ENCODE results near the gene RAB3D.
"Not testable (repeated sequence)": the region's sequence is repeated elsewhere in the genome, so short reads cannot be mapped to it uniquely, and the experiment has no call there.

Gene RAB3D

GRCh38 chr19:11321191-11322126 lies 18.0 kb downstream of the RAB3D start:
- Histone ChIP-seq H3K36me3 (ENCODE audit: control insufficient read depth in 2 of 2, insufficient read depth in 1 of 2, low read length in 2 of 2) (no peaks in the 10 kb centered on the region; a peak in 1 of 3 replicates), H3K27ac (ENCODE audit: extremely low read depth, low read depth, low read length) (no peak overlapping the region), H3K9me3 (ENCODE audit: control insufficient read depth, insufficient read depth, low read depth, low read length) (no peaks in the 10 kb centered on the region), H3K4me1 (ENCODE audit: control insufficient read depth, insufficient read depth, low read length) (peaks cover 20% of the 10 kb centered on the region), H3K4me3 (ENCODE audit: low read depth, low read length) (no peak overlapping the region)
- TF ChIP-seq HOXC10 (CRISPR knock-in tag; IDR thresholded peaks at IDR 0.05), result no peak
- TF ChIP-seq ZNF580 (tag by site-specific recombination; IDR thresholded peaks at IDR 0.05), result 0 out of 2 replicates have a peak, but pooled peaks have one; percentile 36
- peak; percentile 91 for TF ChIP-seq ZNF16 (tag by site-specific recombination; IDR thresholded peaks at IDR 0.05; ENCODE audit: low read depth)
- TF ChIP-seq ZNF416 (tag by site-specific recombination; IDR thresholded peaks at IDR 0.05), result no peak
- no peak for TF ChIP-seq RBAK (tag by site-specific recombination; IDR thresholded peaks at IDR 0.05)
- no peak for TF ChIP-seq ZBTB1 (tag by site-specific recombination; IDR thresholded peaks at IDR 0.05)
- CTCF ChIA-PET, result interaction anchor here (0.5 to 1.9 kb wide), 5 partner anchors 12 to 60 kb away, joined by 3 to 10 read pairs (median 5); no protein-coding TSS in a partner anchor
- POLR2A ChIA-PET, result interaction anchor here (0.9 to 4.1 kb wide), 2 partner anchors 53 to 114 kb away, joined by 3 to 14 read pairs; partner anchors contain the start of genes ODAD3, PRKCSH and SWSAP1

- H3K27ac ChIP-seq (ENCODE audit: extremely low read depth, low read depth, low read length); H3K36me3 ChIP-seq (ENCODE audit: control insufficient read depth in 2 of 2, insufficient read depth in 1 of 2, low read length in 2 of 2); CTCF ChIA-PET; H3K9me3 ChIP-seq (ENCODE audit: control insufficient read depth, insufficient read depth, low read depth, low read length); H3K4me3 ChIP-seq (ENCODE audit: low read depth, low read length): not testable (repeated sequence)
- peaks cover 20% of the 10 kb centered on the region for H3K4me1 ChIP-seq (ENCODE audit: control insufficient read depth, insufficient read depth, low read length)
- TF ChIP-seq ZNF121 (tag by site-specific recombination; IDR thresholded peaks at IDR 0.05), result peak; percentile 93
- POLR2A ChIA-PET, result interaction anchor here (0.7 to 1.3 kb wide), 2 partner anchors 54 to 63 kb away, joined by 4 to 6 read pairs; partner anchors contain the start of gene SWSAP1
Observed at GRCh38 chr19:11320278-11320995, 19.0 kb downstream of the RAB3D start.

- Histone ChIP-seq H3K36me3 (ENCODE audit: control insufficient read depth in 2 of 2, insufficient read depth in 1 of 2, low read length in 2 of 2) (no peaks in the 10 kb centered on the region), H3K4me3 (ENCODE audit: low read depth, low read length) (no peak overlapping the region), H3K9me3 (ENCODE audit: control insufficient read depth, insufficient read depth, low read depth, low read length) (no peaks in the 10 kb centered on the region), H3K27ac (ENCODE audit: extremely low read depth, low read depth, low read length) (no peak overlapping the region), H3K4me1 (ENCODE audit: control insufficient read depth, insufficient read depth, low read length) (no peaks in the 10 kb centered on the region)
- TF ChIP-seq ZNF2 (tag by site-specific recombination; IDR thresholded peaks at IDR 0.05), result no peak
- 0 out of 2 replicates have a peak, but pooled peaks have one; percentile 8 for TF ChIP-seq ZNF121 (tag by site-specific recombination; IDR thresholded peaks at IDR 0.05)
- ChIA-PET POLR2A (interaction anchor here (0.5 to 0.6 kb wide), 2 partner anchors 27 to 77 kb away, joined by 3 read pairs; no protein-coding TSS in a partner anchor), CTCF (interaction anchor here (0.5 to 2.8 kb wide), 4 partner anchors 16 to 1826 kb away, joined by 3 to 8 read pairs (median 3); no protein-coding TSS in a partner anchor)
Observed at GRCh38 chr19:11306337-11306736, 33.1 kb downstream of the RAB3D start.

- Histone ChIP-seq H3K36me3 (ENCODE audit: control insufficient read depth in 2 of 2, insufficient read depth in 1 of 2, low read length in 2 of 2) (no peaks in the 10 kb centered on the region), H3K4me1 (ENCODE audit: control insufficient read depth, insufficient read depth, low read length) (no peaks in the 10 kb centered on the region), H3K27ac (ENCODE audit: extremely low read depth, low read depth, low read length) (no peak overlapping the region), H3K4me3 (ENCODE audit: low read depth, low read length) (no peak overlapping the region), H3K9me3 (ENCODE audit: control insufficient read depth, insufficient read depth, low read depth, low read length) (no peaks in the 10 kb centered on the region)
- TF ChIP-seq ZNF175 (tag by site-specific recombination; IDR thresholded peaks at IDR 0.05), result no peak
- TF ChIP-seq ZNF664 (tag by site-specific recombination; IDR thresholded peaks at IDR 0.05), result peak; percentile 71
- CTCF ChIA-PET, result interaction anchor here (1.0 to 2.8 kb wide), 2 partner anchors 11 to 17 kb away, joined by 4 to 8 read pairs; no protein-coding TSS in a partner anchor
- POLR2A ChIA-PET, result no interaction called here
Observed at GRCh38 chr19:11304936-11305335, 34.5 kb downstream of the RAB3D start.

- no peak overlapping the region for H3K27ac ChIP-seq (ENCODE audit: extremely low read depth, low read depth, low read length)
- no peaks in the 10 kb centered on the region for H3K4me1 ChIP-seq (ENCODE audit: control insufficient read depth, insufficient read depth, low read length)
- ChIA-PET CTCF (interaction anchor here (0.7 kb wide), 1 partner anchor 1660 kb away, joined by 4 read pairs; no protein-coding TSS in a partner anchor), POLR2A (no interaction called here)
- no peak overlapping the region for H3K4me3 ChIP-seq (ENCODE audit: low read depth, low read length)
- no peaks in the 10 kb centered on the region for H3K9me3 ChIP-seq (ENCODE audit: control insufficient read depth, insufficient read depth, low read depth, low read length)
- TF ChIP-seq ZNF514 (tag by site-specific recombination; IDR thresholded peaks at IDR 0.05) (no peak), ZNF221 (tag by site-specific recombination; IDR thresholded peaks at IDR 0.05; ENCODE audit: borderline replicate concordance) (no peak), ZNF426 (tag by site-specific recombination; IDR thresholded peaks at IDR 0.05) (no peak), ZNF112 (tag by site-specific recombination; IDR thresholded peaks at IDR 0.05) (no peak), SP7 (tag by site-specific recombination; IDR thresholded peaks at IDR 0.05) (no peak), ZNF777 (tag by site-specific recombination; IDR thresholded peaks at IDR 0.05; ENCODE audit: borderline replicate concordance) (no peak), ZEB2 (tag by site-specific recombination; IDR thresholded peaks at IDR 0.05) (no peak), ZNF354C (tag by site-specific recombination; IDR thresholded peaks at IDR 0.05; ENCODE audit: borderline replicate concordance, low read depth) (no peak)
- H3K36me3 ChIP-seq (ENCODE audit: control insufficient read depth in 2 of 2, insufficient read depth in 1 of 2, low read length in 2 of 2), result no peaks in the 10 kb centered on the region
Observed at GRCh38 chr19:11300811-11301120, 38.7 kb downstream of the RAB3D start.
